Right hindlimb (tissue), 1 donor: Measurements from ENCODE around the gene AMOT.

Source experiments
- DNase-seq: peaks from one replicate; pipeline ENCODE4 v3.0.0-alpha.2; 2018

The AMOT gene

DNA sequence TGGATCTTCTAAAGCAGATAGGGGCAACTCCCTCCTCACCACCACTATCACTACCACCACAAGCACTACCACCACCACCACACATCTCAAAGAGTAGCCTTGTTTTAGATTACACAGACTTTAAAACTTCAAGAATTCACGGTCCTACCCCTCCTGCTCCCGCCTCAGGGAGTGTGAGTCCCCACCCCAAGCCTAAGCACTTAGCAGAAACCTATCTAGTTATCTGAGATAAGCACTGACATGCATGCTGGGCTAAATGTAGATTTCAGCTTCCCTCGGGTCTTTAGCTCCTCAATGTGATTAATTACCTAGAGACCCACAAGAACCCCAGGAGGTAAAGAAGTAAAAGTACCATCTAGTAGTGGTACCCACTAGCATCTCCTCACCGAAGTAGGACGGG is 775 bp downstream of the AMOT start:
- no peak for DNase-seq

- DNase-seq: no peak
Observed at GRCh38 chrX:112837531-112837930, 3.1 kb downstream of the AMOT start.

- no peak for DNase-seq
Observed at GRCh38 chrX:112835019-112835418, 5.6 kb downstream of the AMOT start.

DNA sequence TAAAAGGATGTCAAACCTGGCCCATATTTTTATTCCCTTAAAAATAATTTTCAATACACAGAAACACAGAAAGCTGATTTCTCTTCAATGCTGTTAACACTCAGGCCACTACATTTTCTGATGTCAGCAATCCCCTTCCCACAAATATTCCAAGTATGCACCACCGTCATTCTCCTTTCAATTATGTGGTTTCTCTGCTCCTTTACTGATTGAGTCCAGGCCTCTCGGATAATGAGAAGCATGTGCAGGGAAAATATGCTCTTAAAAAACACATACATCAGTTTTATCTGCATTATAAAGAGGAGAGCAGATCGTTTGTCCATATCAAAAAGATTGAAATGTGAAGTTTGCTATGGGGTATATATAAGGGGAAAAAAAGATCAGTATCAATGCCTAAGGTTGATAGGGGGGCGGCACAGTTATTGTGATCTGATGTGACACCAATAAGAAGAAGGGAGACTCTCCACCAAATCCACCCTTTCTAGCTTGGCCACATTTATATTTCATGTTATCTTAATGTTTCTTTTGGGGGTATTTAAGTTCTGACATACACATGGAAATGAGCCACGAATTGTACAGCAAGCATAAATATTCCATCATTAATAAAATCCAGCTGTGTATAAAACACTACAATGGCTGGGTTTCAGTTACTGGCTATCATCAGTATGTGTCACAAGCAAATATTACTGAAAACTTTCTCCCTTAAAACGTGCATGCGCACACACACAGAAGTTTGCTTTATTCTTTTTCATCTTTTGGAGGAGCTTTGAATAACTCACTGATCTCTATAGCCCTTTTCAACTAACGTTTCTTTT is 6.4 kb downstream of the AMOT start:
- no peak for DNase-seq

DNA sequence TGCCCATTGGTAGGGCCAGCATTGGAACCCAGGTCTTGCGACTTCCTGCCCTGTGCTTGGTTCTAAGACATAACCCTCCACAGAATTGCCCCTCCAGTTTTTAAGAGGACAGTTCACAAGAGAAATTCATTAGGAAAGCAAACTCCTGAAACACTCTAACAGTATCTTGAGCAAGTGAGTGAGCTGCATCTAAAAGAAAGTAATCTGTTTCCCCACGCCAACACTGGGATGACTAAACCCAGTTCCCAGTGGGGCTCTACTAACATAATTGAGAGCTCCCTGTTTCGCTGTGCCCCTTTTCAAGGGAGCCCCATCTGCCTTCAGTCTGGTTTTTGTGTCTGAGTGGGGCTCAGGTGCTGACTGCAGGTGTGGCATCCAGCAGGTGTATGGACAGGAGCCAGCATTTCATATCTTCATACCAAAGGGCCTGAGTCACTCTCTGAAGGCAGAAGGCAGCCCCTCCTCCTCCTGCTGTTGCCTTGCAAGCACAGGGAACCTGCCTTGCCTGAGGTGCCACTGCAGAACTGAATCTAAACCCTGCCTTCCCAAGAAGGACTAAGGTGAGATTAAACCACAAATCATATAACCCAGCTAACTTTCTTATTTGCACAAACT is 8.0 kb downstream of the AMOT start:
- DNase-seq: no peak

DNA sequence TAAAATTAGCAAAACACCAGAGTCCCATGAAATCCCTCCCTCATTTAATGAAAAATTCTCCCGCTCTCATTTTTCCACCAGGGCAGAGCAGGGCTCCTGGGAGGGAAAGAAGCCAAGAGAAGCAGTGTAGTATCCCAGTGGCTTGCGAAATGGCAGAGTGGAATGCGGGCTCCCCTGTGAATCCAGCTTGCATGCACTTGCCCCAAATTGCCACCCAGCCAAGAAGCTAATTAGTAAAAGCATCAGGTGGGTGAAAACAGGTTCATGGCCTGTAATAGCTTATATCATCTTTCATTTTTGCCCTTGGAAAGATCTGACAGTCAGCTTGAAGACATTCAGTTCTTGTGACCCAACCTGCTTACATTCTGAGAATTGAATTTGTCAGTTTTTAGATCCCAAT is 10.1 kb downstream of the AMOT start:
- no peak for DNase-seq

- no peak for DNase-seq
Observed at GRCh38 chrX:112827292-112827903, 13.2 kb downstream of the AMOT start.

- no peak for DNase-seq
Observed at GRCh38 chrX:112826023-112826422, 14.6 kb downstream of the AMOT start.

GRCh38 chrX:112822892-112823291 is 17.7 kb downstream of the AMOT start:
- DNase-seq: no peak

DNA sequence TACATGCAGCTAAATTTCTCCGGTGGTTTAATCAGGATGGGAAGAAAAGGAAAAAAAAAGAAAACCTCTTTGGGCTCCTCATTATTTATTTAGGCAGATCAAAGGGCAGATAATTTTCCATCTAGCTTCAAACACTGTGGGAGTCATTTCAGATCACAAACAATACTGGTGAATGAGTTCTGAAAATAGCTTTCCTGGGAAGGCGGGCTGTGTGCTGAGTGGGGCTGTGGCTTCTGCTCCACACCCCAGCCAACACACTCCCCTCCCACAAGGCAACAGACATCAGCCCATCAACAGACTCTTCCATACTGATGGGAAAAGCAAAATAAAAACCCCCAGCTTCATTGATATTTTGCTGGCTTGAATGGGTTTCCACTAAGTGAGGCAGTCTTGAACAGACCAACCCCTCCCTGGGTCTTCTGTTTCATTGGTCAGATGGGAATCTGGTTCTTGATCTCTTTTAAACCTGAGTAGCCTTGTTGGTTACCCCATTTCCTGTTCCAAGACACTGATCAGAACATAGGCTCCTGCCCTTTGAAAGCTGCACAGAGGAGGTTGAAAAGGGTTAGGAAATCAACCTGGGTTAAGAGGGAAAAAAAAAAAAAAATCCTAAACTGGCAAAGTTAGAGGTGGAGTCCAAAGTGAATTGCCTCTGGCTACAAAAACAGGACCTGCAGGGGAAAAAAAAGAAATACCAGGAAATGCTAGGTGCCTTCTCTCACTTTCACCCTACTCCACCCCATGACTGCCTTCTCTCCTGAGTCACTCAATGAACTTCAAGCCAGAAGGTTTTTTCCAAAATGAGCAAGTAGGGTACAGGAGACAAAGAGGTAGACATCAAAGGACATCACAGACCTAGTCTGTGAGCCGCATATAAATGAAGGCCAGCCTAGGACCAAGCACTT is 20.0 kb downstream of the AMOT start:
- no peak for DNase-seq

DNA sequence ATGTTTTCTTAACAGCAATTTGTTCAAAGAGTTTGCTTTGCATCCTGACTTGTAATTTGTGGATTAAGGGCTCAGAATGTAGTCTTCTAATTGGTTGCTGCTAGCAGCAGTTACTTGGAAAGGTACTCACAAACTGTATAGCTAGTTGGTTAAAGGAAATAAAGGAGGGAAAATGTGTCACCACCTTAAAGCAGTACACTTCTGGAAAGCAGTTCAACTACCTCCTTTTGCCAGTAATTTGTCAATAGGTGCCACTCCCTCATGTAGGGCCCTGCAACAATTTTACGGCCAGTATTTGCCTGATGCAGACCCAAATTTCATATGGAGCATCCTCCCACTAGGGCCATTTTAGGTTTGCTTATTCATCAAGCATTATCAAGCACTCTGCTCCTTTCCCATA is 20.8 kb downstream of the AMOT start:
- DNase-seq: no peak

- DNase-seq: no peak
Observed at GRCh38 chrX:112819008-112819640, 21.5 kb downstream of the AMOT start.

- no peak for DNase-seq
Observed at GRCh38 chrX:112818114-112819007, 22.3 kb downstream of the AMOT start.

DNA sequence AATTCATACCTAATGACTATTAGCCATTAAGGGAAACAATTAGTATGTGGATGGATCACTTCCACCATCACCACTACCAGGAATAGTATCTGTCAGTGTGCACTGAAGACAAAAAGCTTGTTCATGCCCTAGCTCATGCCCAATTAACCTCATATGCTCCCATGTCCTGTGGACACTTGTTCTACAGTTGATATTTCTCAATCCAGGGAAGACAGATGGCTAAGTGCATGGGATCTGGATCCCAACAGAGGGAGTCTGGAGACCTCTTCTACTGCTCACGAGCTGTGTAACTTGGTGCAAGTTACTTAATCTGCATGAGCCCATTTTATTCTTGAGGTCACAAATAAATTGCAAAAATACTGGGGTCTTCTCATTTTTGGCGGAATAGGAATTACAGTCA is 23.7 kb downstream of the AMOT start:
- no peak for DNase-seq

- no peak for DNase-seq
Observed at GRCh38 chrX:112814496-112814895, 26.1 kb downstream of the AMOT start.

GRCh38 chrX:112812741-112813140 is 27.9 kb downstream of the AMOT start:
- no peak for DNase-seq

- no peak for DNase-seq
Observed at GRCh38 chrX:112808651-112809195, 31.9 kb downstream of the AMOT start.

GRCh38 chrX:112808007-112808406 is 32.6 kb downstream of the AMOT start:
- DNase-seq: no peak

- DNase-seq: no peak
Observed at GRCh38 chrX:112803060-112803459, 37.6 kb downstream of the AMOT start.

DNA sequence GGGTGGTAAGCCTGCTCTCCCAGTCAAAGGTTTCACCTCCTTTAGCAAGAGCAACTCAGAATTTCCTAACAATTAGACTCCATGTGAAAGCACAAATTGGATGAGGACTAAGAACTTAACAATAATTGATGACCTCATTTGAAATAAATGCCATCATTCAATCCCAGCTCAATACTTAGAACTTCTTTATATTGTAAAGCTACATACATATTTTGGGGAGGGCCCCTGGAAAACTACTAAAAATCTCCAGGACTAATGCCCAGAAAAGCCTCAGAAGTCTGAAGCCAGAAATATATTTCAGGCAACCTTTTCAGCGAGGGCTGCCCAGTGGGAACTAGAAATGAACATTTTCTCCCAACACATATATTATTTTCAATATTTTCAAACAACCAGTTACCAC is 38.1 kb downstream of the AMOT start:
- peak; percentile 24 for DNase-seq
